Measurements from ENCODE around the gene MYH3. TPM values are rescaled to one million over a fixed set of nuclear protein-coding genes. Genes with fewer than 3 reads are reported as not detected.

The MYH3 gene
- total and polyA plus RNA-seq, 10 donors = 2.2 to 9.0 (median 4.9) TPM

GRCh38 chr17:10651927-10652326 is 5.2 kb downstream of the MYH3 start:
- no peak overlapping the region for H3K27ac ChIP-seq
- H3K9me3 ChIP-seq = no peaks in the 10 kb centered on the region
- DNase-seq = no peak
- no peaks in the 10 kb centered on the region for H3K27me3 ChIP-seq (replicated peaks in 1 of 7)
- H3K4me3 ChIP-seq = no peak overlapping the region
- WGBS, 5 donors = 68 to 88% (median 83%) methylated on average over 9 of the region's 9 CpGs
- TF ChIP-seq CTCF (IDR thresholded peaks at IDR 0.05 in 8 of 11, conservative IDR thresholded peaks at IDR 0.05 in 3 of 11) (no peak), POLR2A (IDR thresholded peaks at IDR 0.05) (no peak), POLR2AphosphoS5 (IDR thresholded peaks at IDR 0.05) (no peak)
- intact Hi-C loops (cut with DNase I; ENCODE audit: low total_unique reads) = no loop called here
- peaks cover 0 to 9% (median 0%) of the 10 kb centered on the region in 6 donors for H3K4me1 ChIP-seq
- H3K36me3 ChIP-seq = peaks cover 0 to 16% (median 0%) of the 10 kb centered on the region in 6 donors

GRCh38 chr17:10649602-10650001 is 7.5 kb downstream of the MYH3 start:
- DNase-seq = no peak
- intact Hi-C loops (cut with DNase I; ENCODE audit: low total_unique reads) = no loop called here
- Histone ChIP-seq H3K27me3 (replicated peaks in 1 of 7) (no peaks in the 10 kb centered on the region), H3K36me3 (peaks cover 0 to 28% (median 2%) of the 10 kb centered on the region in 6 donors), H3K4me3 (no peak overlapping the region), H3K9me3 (no peaks in the 10 kb centered on the region), H3K27ac (no peak overlapping the region), H3K4me1 (peaks cover 0 to 14% (median 0%) of the 10 kb centered on the region in 6 donors)
- TF ChIP-seq CTCF (IDR thresholded peaks at IDR 0.05 in 8 of 11, conservative IDR thresholded peaks at IDR 0.05 in 3 of 11) (no peak), POLR2AphosphoS5 (IDR thresholded peaks at IDR 0.05) (no peak), POLR2A (IDR thresholded peaks at IDR 0.05) (no peak)
- 85 to 98% (median 87%) methylated on average over 5 of the region's 5 CpGs for whole genome bisulfite sequencing, 5 donors

GRCh38 chr17:10648956-10649355 is 8.2 kb downstream of the MYH3 start:
- no peak for DNase-seq
- intact Hi-C loops (cut with DNase I; ENCODE audit: low total_unique reads) = no loop called here
- TF ChIP-seq POLR2AphosphoS5 (IDR thresholded peaks at IDR 0.05) (no peak), POLR2A (IDR thresholded peaks at IDR 0.05) (no peak), CTCF (IDR thresholded peaks at IDR 0.05 in 8 of 11, conservative IDR thresholded peaks at IDR 0.05 in 3 of 11) (no peak)
- WGBS, 5 donors = 81 to 89% (median 86%) methylated on average over 3 of the region's 3 CpGs
- H3K27ac ChIP-seq = no peak overlapping the region
- H3K4me3 ChIP-seq = no peak overlapping the region
- no peaks in the 10 kb centered on the region for H3K27me3 ChIP-seq (replicated peaks in 1 of 7)
- no peaks in the 10 kb centered on the region for H3K9me3 ChIP-seq
- peaks cover 0 to 14% (median 0%) of the 10 kb centered on the region in 6 donors for H3K4me1 ChIP-seq
- peaks cover 0 to 35% (median 5%) of the 10 kb centered on the region in 6 donors for H3K36me3 ChIP-seq

- intact Hi-C loops (cut with DNase I; ENCODE audit: low total_unique reads) = no loop called here
- no peaks in the 10 kb centered on the region for H3K9me3 ChIP-seq
- no peaks in the 10 kb centered on the region for H3K27me3 ChIP-seq (replicated peaks in 1 of 7)
- no peak overlapping the region for H3K4me3 ChIP-seq
- DNase-seq = no peak
- H3K4me1 ChIP-seq = peaks cover 0 to 12% (median 0%) of the 10 kb centered on the region in 6 donors
- TF ChIP-seq POLR2AphosphoS5 (IDR thresholded peaks at IDR 0.05) (no peak), POLR2A (IDR thresholded peaks at IDR 0.05) (no peak), CTCF (IDR thresholded peaks at IDR 0.05 in 8 of 11, conservative IDR thresholded peaks at IDR 0.05 in 3 of 11) (no peak)
- H3K36me3 ChIP-seq = peaks cover 0 to 41% (median 5%) of the 10 kb centered on the region in 6 donors
- H3K27ac ChIP-seq = no peak overlapping the region
- WGBS, 5 donors = 83 to 95% (median 92%) methylated on average over 5 of the region's 5 CpGs
Observed at GRCh38 chr17:10648381-10648780, 8.7 kb downstream of the MYH3 start.

Data from spleen (tissue), 11 donors.